ENCODE data around the gene LIG4. TPM values are rescaled to one million over a fixed set of nuclear protein-coding genes. Genes with fewer than 3 reads are reported as not detected.

Gene LIG4
- total and polyA plus RNA-seq, 9 of the 15 experiments (the other 6 are each of a cell fraction or from before 2014, with no cell fraction given), result 1.5 to 7.8 (median 5.1) TPM

- peaks cover 10% of the 10 kb centered on the region; the same call in 1 of the 3 replicates for H3K36me3 ChIP-seq (ENCODE audit: control insufficient read depth, insufficient read depth, low read length)
- H3K27ac ChIP-seq (ENCODE audit: extremely low read depth, low read depth, low read length), result no peak overlapping the region
- H3K9ac ChIP-seq (ENCODE audit: insufficient read depth in 1 of 2, low read depth in 2 of 2, low read length in 2 of 2), result no peak overlapping the region
- peaks cover 3 to 6% of the 10 kb centered on the region in 2 experiments; a peak in 2 of 5 replicates for H3K4me1 ChIP-seq (replicated peaks in 1 of 2; ENCODE audit: control insufficient read depth in 2 of 2, insufficient read depth in 2 of 2, low read length in 2 of 2)
- ATAC-seq (no peak), FAIRE-seq (no peak), DNase-seq (ENCODE audit: extremely low read depth in 1 of 4, low spot score in 3 of 4) (no peak)
- H3K4me2 ChIP-seq (ENCODE audit: insufficient read depth, low read length), result no peak overlapping the region
- H3K9me1 ChIP-seq (ENCODE audit: control insufficient read depth, insufficient read depth, low read length), result no peaks in the 10 kb centered on the region
- CTCF ChIA-PET (ENCODE audit: low intra/inter-chr PET ratio), result no interaction called here
- H3K4me3 ChIP-seq, result no peak overlapping the region
- peaks cover 17% of the 10 kb centered on the region for H3K79me2 ChIP-seq (ENCODE audit: control insufficient read depth, insufficient read depth, low read length)
- POLR2A ChIA-PET, result no interaction called here
- in situ Hi-C loops (cut with MboI), result no loop called here
- 58% methylated on average over 3 of the region's 4 CpGs for WGBS (ENCODE audit: insufficient coverage, low coverage, missing lambda C conversion rate)
- BruUV-seq (replicated peaks), result no TSS peak
- H3K9me3 ChIP-seq (replicated peaks; ENCODE audit: control insufficient read depth, insufficient read depth, low read depth, low read length), result no peaks in the 10 kb centered on the region
- no peak overlapping the region for H2AFZ ChIP-seq (ENCODE audit: low read depth, low read length)
- H4K20me1 ChIP-seq (replicated peaks; ENCODE audit: control insufficient read depth, insufficient read depth, low read length), result no peaks in the 10 kb centered on the region
- intact Hi-C loops (cut with micrococcal nuclease), result no loop called here
- H3K27me3 ChIP-seq (ENCODE audit: control insufficient read depth in 2 of 2, insufficient read depth in 2 of 2, low read length in 2 of 2), result no peaks in the 10 kb centered on the region
- TF ChIP-seq ID3 (CRISPR knock-in tag; IDR thresholded peaks at IDR 0.05) (no peak), ID3 (tag; IDR thresholded peaks at IDR 0.05) (no peak), RERE (CRISPR knock-in tag; IDR thresholded peaks at IDR 0.05; ENCODE audit: borderline replicate concordance) (no peak), MYNN (IDR thresholded peaks at IDR 0.05) (no peak), MYNN (CRISPR knock-in tag; IDR thresholded peaks at IDR 0.05) (no peak), SFPQ (IDR thresholded peaks at IDR 0.05; ENCODE audit: low read depth, low read length) (no peak), ZNF639 (CRISPR knock-in tag; conservative IDR thresholded peaks at IDR 0.05 in 1 of 2, IDR thresholded peaks at IDR 0.05 in 1 of 2) (no peak)
Measured at GRCh38 chr13:108212886-108213285, 2.5 kb downstream of the LIG4 start.
